OCI-LY7 (cell line): ENCODE measurements around the gene PLA2R1.

ENCODE experiments used
- CTCF ChIP-seq: fragments of 200-600 bp; sonication (generic); conservative IDR thresholded peaks from 2 replicates; pipeline ENCODE4 v1.5.1; 2014; ENCODE audit warnings: mild to moderate bottlenecking, antibody characterized with exemption, low read length, moderate library complexity, mixed read lengths
- EZH2phosphoT487 ChIP-seq: fragments of 200-600 bp; sonication (generic); IDR thresholded peaks from 2 replicates; pipeline ENCODE4 v1.6.1; 2018; ENCODE audit warnings: low read depth, borderline replicate concordance, mild to moderate bottlenecking, mixed run types, antibody characterized with exemption, low read length, moderate library complexity, mixed read lengths

- TF ChIP-seq CTCF (no peak), EZH2phosphoT487 (no peak)
These were observed 27.3 kb downstream of the PLA2R1 start for GRCh38 chr2:160035125-160035524.
